GM19463 (cell line): ENCODE data around the gene FXYD3.
"Not testable (repeated sequence)": the region's sequence is repeated elsewhere in the genome, so short reads cannot be mapped to it uniquely, and the experiment has no call there.

Experiments used
- ATAC-seq: cut with Tn5 transposase; IDR thresholded peaks from one replicate; pipeline ENCODE4 v1.9.1; 2021; ENCODE audit warnings: mild to moderate bottlenecking, moderate library complexity; ENCODE audit not compliant: unreplicated experiment

FXYD3 gene

GRCh38 chr19:35085947-35086346 is 29.7 kb upstream of the FXYD3 start:
- ATAC-seq: no peak

- no peak for ATAC-seq
These were observed 29.2 kb upstream of the FXYD3 start for GRCh38 chr19:35086455-35086854.

GRCh38 chr19:35087393-35087792 is 28.2 kb upstream of the FXYD3 start:
- ATAC-seq: no peak

GRCh38 chr19:35088131-35088913 is 27.3 kb upstream of the FXYD3 start:
- ATAC-seq: no peak

GRCh38 chr19:35089554-35089953 is 26.1 kb upstream of the FXYD3 start:
- no peak for ATAC-seq

GRCh38 chr19:35090160-35090505 is 25.5 kb upstream of the FXYD3 start:
- ATAC-seq: no peak

- ATAC-seq: no peak
These were observed 25.0 kb upstream of the FXYD3 start for GRCh38 chr19:35090506-35091214.

GRCh38 chr19:35093430-35093829 is 22.2 kb upstream of the FXYD3 start:
- no peak for ATAC-seq

- no peak for ATAC-seq
These were observed 21.5 kb upstream of the FXYD3 start for GRCh38 chr19:35093941-35094647.

GRCh38 chr19:35094656-35095055 is 21.0 kb upstream of the FXYD3 start:
- no peak for ATAC-seq

- ATAC-seq: no peak
These were observed 19.8 kb upstream of the FXYD3 start for GRCh38 chr19:35095667-35096368.

- ATAC-seq: no peak
These were observed 17.1 kb upstream of the FXYD3 start for GRCh38 chr19:35098413-35099049.

GRCh38 chr19:35099155-35099896 is 16.3 kb upstream of the FXYD3 start:
- no peak for ATAC-seq

GRCh38 chr19:35099897-35100275 is 15.7 kb upstream of the FXYD3 start:
- ATAC-seq: no peak

- no peak for ATAC-seq
These were observed 14.8 kb upstream of the FXYD3 start for GRCh38 chr19:35100588-35101533.

GRCh38 chr19:35101949-35102348 is 13.7 kb upstream of the FXYD3 start:
- ATAC-seq: not testable (repeated sequence)

GRCh38 chr19:35103614-35104013 is 12.0 kb upstream of the FXYD3 start:
- not testable (repeated sequence) for ATAC-seq

- ATAC-seq: no peak
These were observed 11.3 kb upstream of the FXYD3 start for GRCh38 chr19:35104361-35104760.

- ATAC-seq: no peak
These were observed 10.6 kb upstream of the FXYD3 start for GRCh38 chr19:35105047-35105410.
